A549 (cell line): ENCODE measurements around the gene TBC1D8. TPM values are rescaled to one million over a fixed set of nuclear protein-coding genes. Genes with fewer than 3 reads are reported as not detected.
A peak's percentile ranks its signal among the peaks of the same experiment; 100 is the strongest.

Experiments
- ATAC-seq, 2 experiments: fragments of 200-7000 bp in 1 of 2; fragments of >200 bp in 1 of 2; cut with Nextera tagmentation in 1 of 2; cut with Tn5 transposase in 1 of 2; 3 replicates each; pipeline versions ENCODE4 v1.8.0 to v1.9.1; 2018 to 2020; ENCODE audit warnings: mild to moderate bottlenecking in 1 of 2, moderate library complexity in 1 of 2
- CTCF ChIA-PET: fragments of 300-600 bp; sonication (Branson Sonifier 250); formaldehyde crosslinking; extraction: SDS; loops from one replicate; lab custom pipeline; 2021; ENCODE audit warnings: antibody characterized with exemption, inconsistent platforms; lab: Yijun Ruan, JAX
- POLR2A ChIA-PET: fragments of 350-600 bp; formaldehyde crosslinking; extraction: SDS; loops from one replicate; lab custom pipeline; 2021; ENCODE audit warnings: antibody characterized with exemption, inconsistent platforms; lab: Yijun Ruan, JAX
- DNase-seq, 2 experiments: peaks; one replicate each; pipeline versions ENCODE4 v3.0.0 to v3.0.0-alpha.2; 2011 to 2016; ENCODE audit warnings: low read depth in 1 of 2, low spot score in 1 of 2
- FAIRE-seq: peaks from 2 replicates; lab custom pipeline; 2011; peaks lifted over from hg19 to GRCh38; lab: Jason Lieb, UNC
- H3K27ac ChIP-seq, 2 experiments: fragments of >200 bp; sonication (Bioruptor Twin); formaldehyde crosslinking; 3 replicates each; pipeline ENCODE4 v1.5.1; 2016 to 2017
- H3K4me1 ChIP-seq: fragments of >200 bp; sonication (Bioruptor Twin); formaldehyde crosslinking; 3 replicates; pipeline ENCODE4 v1.6.1; 2016
- H3K4me2 ChIP-seq: fragments of >200 bp; sonication (Bioruptor Twin); formaldehyde crosslinking; 3 replicates; pipeline ENCODE4 v1.6.1; 2016
- H3K4me3 ChIP-seq: fragments of >200 bp; sonication (Bioruptor Twin); formaldehyde crosslinking; 3 replicates; pipeline ENCODE4 v1.5.1; 2016
- H3K9me3 ChIP-seq: fragments of >200 bp; sonication (Bioruptor Twin); formaldehyde crosslinking; 3 replicates; pipeline ENCODE4 v1.6.1; 2016
- CBX8 ChIP-seq: fragments of 200-600 bp; sonication (generic); IDR thresholded peaks from 2 replicates; pipeline ENCODE4 v1.6.1; 2016
- CHD4 ChIP-seq: fragments of 200-600 bp; sonication (generic); IDR thresholded peaks from 2 replicates; pipeline ENCODE4 v1.6.1; 2016; ENCODE audit warnings: antibody characterized with exemption, mild to moderate bottlenecking, borderline replicate concordance
- E2F6 ChIP-seq: IDR thresholded peaks from 2 replicates; pipeline ENCODE4 v1.6.1; 2012; ENCODE audit warnings: low read depth, borderline replicate concordance
- EHMT2 ChIP-seq: fragments of 200-600 bp; sonication (generic); IDR thresholded peaks from 2 replicates; pipeline ENCODE4 v1.6.1; 2016; ENCODE audit warnings: antibody characterized with exemption, low read depth, mild to moderate bottlenecking, moderate library complexity
- EP300 ChIP-seq, 2 experiments: fragments of >200 bp; sonication (Bioruptor Twin); formaldehyde crosslinking; IDR thresholded peaks; 2 replicates in 1 of 2; 3 replicates in 1 of 2; pipeline ENCODE4 v1.6.1; 2016 to 2017
- FOSL2 ChIP-seq, 2 experiments: fragments of 450-650 bp in 1 of 2; fragments of >200 bp in 1 of 2; sonication (Bioruptor Twin) in 1 of 2; formaldehyde crosslinking; IDR thresholded peaks; 2 replicates each; pipeline versions ENCODE4 v1.5.0 to v1.6.1; 2016 to 2020; ENCODE audit warnings: mild to moderate bottlenecking in 1 of 2, moderate library complexity in 1 of 2
- FOXS1 ChIP-seq: fragments of 250-450 bp; sonication (Bioruptor Pico); IDR thresholded peaks from 2 replicates; pipeline ENCODE4 v1.5.0; 2020; ENCODE audit warnings: mild to moderate bottlenecking, moderate library complexity
- HDAC2 ChIP-seq: fragments of 200-600 bp; sonication (generic); IDR thresholded peaks from 2 replicates; pipeline ENCODE4 v1.6.1; 2016
- HOXA7 ChIP-seq: fragments of 250-450 bp; sonication (Bioruptor Pico); IDR thresholded peaks from 2 replicates; pipeline ENCODE4 v1.5.0; 2020; ENCODE audit warnings: mild to moderate bottlenecking, moderate library complexity
- KDM1A ChIP-seq: fragments of 200-600 bp; sonication (generic); IDR thresholded peaks from 2 replicates; pipeline ENCODE4 v1.6.1; 2016; ENCODE audit warnings: low read depth, mild to moderate bottlenecking
- MAFK ChIP-seq: fragments of 450-650 bp; IDR thresholded peaks from 2 replicates; pipeline ENCODE4 v1.6.1; 2014; ENCODE audit not compliant: partially characterized antibody
- NFE2L2 ChIP-seq: fragments of 150-350 bp; conservative IDR thresholded peaks from 2 replicates; pipeline ENCODE4 v1.6.1; 2014; ENCODE audit warnings: low read length
- RAD21 ChIP-seq, 2 experiments: fragments of >200 bp in 1 of 2; sonication (Bioruptor Twin) in 1 of 2; formaldehyde crosslinking in 1 of 2; IDR thresholded peaks in 1 of 2; conservative IDR thresholded peaks in 1 of 2; 2 replicates in 1 of 2; 3 replicates in 1 of 2; pipeline ENCODE4 v1.6.1; 2012 to 2018; ENCODE audit warnings: inconsistent platforms in 1 of 2
- RARB ChIP-seq: fragments of 250-450 bp; sonication (Bioruptor Pico); IDR thresholded peaks from 2 replicates; pipeline ENCODE4 v1.8.0; 2021; ENCODE audit warnings: mild to moderate bottlenecking, moderate library complexity
- RNF2 ChIP-seq: fragments of 200-600 bp; sonication (generic); IDR thresholded peaks from 2 replicates; pipeline ENCODE4 v1.6.1; 2016; ENCODE audit warnings: low read depth, mild to moderate bottlenecking, antibody characterized with exemption, moderate library complexity, borderline replicate concordance
- SMC3 ChIP-seq: fragments of >200 bp; sonication (Bioruptor Twin); formaldehyde crosslinking; IDR thresholded peaks from 3 replicates; pipeline ENCODE4 v1.6.1; 2018; ENCODE audit warnings: inconsistent platforms
- SREBF2 ChIP-seq: fragments of 450-650 bp; IDR thresholded peaks from 2 replicates; pipeline ENCODE4 v1.6.1; 2014; ENCODE audit warnings: mild to moderate bottlenecking, moderate library complexity
- TP53 ChIP-seq: fragments of 250-450 bp; sonication (Bioruptor Pico); IDR thresholded peaks from 2 replicates; pipeline ENCODE4 v1.5.0; 2021; ENCODE audit warnings: mild to moderate bottlenecking, moderate library complexity
- ZNF302 ChIP-seq: fragments of 250-450 bp; sonication (Bioruptor Pico); IDR thresholded peaks from 2 replicates; pipeline ENCODE4 v1.9.0; 2021; ENCODE audit warnings: inconsistent platforms, mild to moderate bottlenecking, moderate library complexity
- WGBS: methylation state at CpG from one replicate; pipeline ENCODE4 v1.1.6; 2017; ENCODE audit errors: missing lambda C conversion rate; 5-methylcytosine and 5-hydroxymethylcytosine counted together
- polyA plus RNA-seq, 4 experiments: library from polyadenylated mRNA; depleted of rRNA in 3 of 4; stranded (reverse); fragments of >200 nt; fragmentation: RNase III in 1 of 4; extraction: RNeasy Plus Mini Kit Qiagen cat#74134 plus additional on column Dnase treatment in 1 of 4; gene quantifications; 2 replicates in 3 of 4; 3 replicates in 1 of 4; pipeline ENCODE4 v1.2.3, GENCODE V29; 2011 to 2017
- TF ChIP-seq, protein P1 (sequence below): fragments of 250-450 bp; sonication (Bioruptor Pico); IDR thresholded peaks from 2 replicates; pipeline ENCODE4 v1.5.0; 2021; ENCODE audit warnings: mild to moderate bottlenecking, moderate library complexity, borderline replicate concordance
- TF ChIP-seq, protein P2 (sequence below): fragments of >200 bp; sonication (Bioruptor Twin); formaldehyde crosslinking; IDR thresholded peaks from 3 replicates; pipeline ENCODE4 v1.6.1; 2016
- TF ChIP-seq, protein P3 (sequence below): fragments of 250-450 bp; sonication (Bioruptor Pico); IDR thresholded peaks from 2 replicates; pipeline ENCODE4 v1.5.0; 2020; ENCODE audit warnings: low read depth, mild to moderate bottlenecking, moderate library complexity

The TBC1D8 gene
- polyA plus RNA-seq, 2 of the 4 experiments (the other 2 are of a cell fraction) = 35.3 to 107 TPM

DNA sequence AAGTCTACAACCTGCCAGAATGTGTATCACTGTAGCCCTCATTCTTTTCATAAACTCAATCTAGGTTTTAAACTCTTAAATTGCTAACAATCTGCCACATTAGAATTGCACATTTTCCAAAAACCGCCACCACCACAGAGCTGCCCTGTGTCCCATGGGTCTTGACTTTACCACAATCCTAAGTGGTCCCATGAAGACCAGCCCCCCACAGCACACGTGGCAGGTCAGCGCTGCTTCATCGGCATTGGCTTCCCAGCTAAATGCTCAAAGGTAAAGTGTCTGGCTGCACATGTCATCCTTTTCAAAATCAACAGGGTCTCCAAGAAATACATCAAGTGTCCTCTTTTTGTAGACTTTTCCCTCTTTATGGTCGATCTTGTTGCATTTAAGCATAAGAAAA, 2.4 kb downstream of the TBC1D8 start:
- Histone ChIP-seq H3K4me2 (peak overlapping the region; percentile 89), H3K4me3 (peak overlapping the region; percentile 85), H3K9me3 (no peaks in the 10 kb centered on the region), H3K27ac (peak overlapping the region; percentile 86 to 98), H3K4me1 (peaks cover 67% of the 10 kb centered on the region)
- no peak for ATAC-seq
- DNase-seq = no peak
- no peak for TF ChIP-seq FOSL2 (IDR thresholded peaks at IDR 0.05)
- no peak for TF ChIP-seq FOSL2 (CRISPR knock-in tag; IDR thresholded peaks at IDR 0.05)
- TF ChIP-seq HDAC2 = no peak
- no peak for TF ChIP-seq SMC3
- no peak for FAIRE-seq
- 41% methylated on average over 5 of the region's 5 CpGs for WGBS
- POLR2A ChIA-PET = interaction anchor here (0.6 to 5.0 kb wide), 4 partner anchors 8 to 147 kb away, joined by 3 to 26 read pairs (median 4); partner anchors contain the start of gene RPL31
- CTCF ChIA-PET = interaction anchor here (1.4 to 7.5 kb wide), 7 partner anchors 9 to 137 kb away, joined by 3 to 136 read pairs (median 15); no protein-coding TSS in a partner anchor

DNA sequence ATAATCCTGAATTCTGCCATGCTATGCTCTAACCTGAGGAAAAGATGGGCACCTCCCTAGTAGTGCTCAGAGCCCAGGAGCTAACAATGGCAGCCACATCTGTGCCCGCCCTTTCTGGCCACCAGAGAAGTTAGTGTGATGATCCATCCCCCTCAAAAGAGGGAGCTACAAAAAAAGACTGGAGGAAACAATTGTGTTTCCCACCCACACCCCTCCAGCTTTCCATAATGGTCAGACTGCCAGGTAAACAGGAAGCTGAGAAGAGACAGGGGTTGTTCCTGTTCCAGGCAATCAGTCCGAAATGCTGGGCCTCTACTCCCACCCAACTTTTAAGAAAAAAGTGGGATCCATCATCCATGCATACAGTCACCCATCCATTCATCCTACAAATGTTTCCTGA, 3.2 kb downstream of the TBC1D8 start:
- DNase-seq = no peak
- POLR2A ChIA-PET = interaction anchor here (1.0 to 5.0 kb wide), 2 partner anchors 23 to 146 kb away, joined by 3 to 26 read pairs; partner anchors contain the start of gene RPL31
- CTCF ChIA-PET = interaction anchor here (0.7 to 3.7 kb wide), 7 partner anchors 9 to 135 kb away, joined by 3 to 25 read pairs (median 6); no protein-coding TSS in a partner anchor
- no peak for FAIRE-seq
- TF ChIP-seq HOXA7 = no peak
- TF ChIP-seq RARB (CRISPR knock-in tag) = no peak
- TF ChIP-seq CBX8 = no peak
- no peak for TF ChIP-seq ZNF302 (CRISPR knock-in tag)
- no peak for TF ChIP-seq MAFK
- TF ChIP-seq, protein P1, sequence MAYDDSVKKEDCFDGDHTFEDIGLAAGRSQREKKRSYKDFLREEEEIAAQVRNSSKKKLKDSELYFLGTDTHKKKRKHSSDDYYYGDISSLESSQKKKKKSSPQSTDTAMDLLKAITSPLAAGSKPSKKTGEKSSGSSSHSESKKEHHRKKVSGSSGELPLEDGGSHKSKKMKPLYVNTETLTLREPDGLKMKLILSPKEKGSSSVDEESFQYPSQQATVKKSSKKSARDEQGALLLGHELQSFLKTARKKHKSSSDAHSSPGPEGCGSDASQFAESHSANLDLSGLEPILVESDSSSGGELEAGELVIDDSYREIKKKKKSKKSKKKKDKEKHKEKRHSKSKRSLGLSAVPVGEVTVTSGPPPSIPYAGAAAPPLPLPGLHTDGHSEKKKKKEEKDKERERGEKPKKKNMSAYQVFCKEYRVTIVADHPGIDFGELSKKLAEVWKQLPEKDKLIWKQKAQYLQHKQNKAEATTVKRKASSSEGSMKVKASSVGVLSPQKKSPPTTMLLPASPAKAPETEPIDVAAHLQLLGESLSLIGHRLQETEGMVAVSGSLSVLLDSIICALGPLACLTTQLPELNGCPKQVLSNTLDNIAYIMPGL (CRISPR knock-in tag) = no peak
- no peak for TF ChIP-seq RNF2
- no peak for TF ChIP-seq SREBF2
- TF ChIP-seq EHMT2 = no peak
- TF ChIP-seq TP53 (CRISPR knock-in tag) = no peak
- TF ChIP-seq FOXS1 (CRISPR knock-in tag) = no peak
- TF ChIP-seq, protein P2, sequence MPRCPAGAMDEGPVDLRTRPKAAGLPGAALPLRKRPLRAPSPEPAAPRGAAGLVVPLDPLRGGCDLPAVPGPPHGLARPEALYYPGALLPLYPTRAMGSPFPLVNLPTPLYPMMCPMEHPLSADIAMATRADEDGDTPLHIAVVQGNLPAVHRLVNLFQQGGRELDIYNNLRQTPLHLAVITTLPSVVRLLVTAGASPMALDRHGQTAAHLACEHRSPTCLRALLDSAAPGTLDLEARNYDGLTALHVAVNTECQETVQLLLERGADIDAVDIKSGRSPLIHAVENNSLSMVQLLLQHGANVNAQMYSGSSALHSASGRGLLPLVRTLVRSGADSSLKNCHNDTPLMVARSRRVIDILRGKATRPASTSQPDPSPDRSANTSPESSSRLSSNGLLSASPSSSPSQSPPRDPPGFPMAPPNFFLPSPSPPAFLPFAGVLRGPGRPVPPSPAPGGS = no peak
- TF ChIP-seq, protein P3, sequence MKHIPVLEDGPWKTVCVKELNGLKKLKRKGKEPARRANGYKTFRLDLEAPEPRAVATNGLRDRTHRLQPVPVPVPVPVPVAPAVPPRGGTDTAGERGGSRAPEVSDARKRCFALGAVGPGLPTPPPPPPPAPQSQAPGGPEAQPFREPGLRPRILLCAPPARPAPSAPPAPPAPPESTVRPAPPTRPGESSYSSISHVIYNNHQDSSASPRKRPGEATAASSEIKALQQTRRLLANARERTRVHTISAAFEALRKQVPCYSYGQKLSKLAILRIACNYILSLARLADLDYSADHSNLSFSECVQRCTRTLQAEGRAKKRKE = no peak
- TF ChIP-seq E2F6 = no peak
- no peak for TF ChIP-seq KDM1A
- no peak for TF ChIP-seq RAD21 (conservative IDR thresholded peaks at IDR 0.05 in 1 of 2, IDR thresholded peaks at IDR 0.05 in 1 of 2)
- TF ChIP-seq CHD4 = no peak
- no peak for TF ChIP-seq EP300 (IDR thresholded peaks at IDR 0.05)
- no peak for TF ChIP-seq NFE2L2
- Histone ChIP-seq H3K4me2 (peak overlapping the region; percentile 89), H3K27ac (peak overlapping the region; percentile 86 to 98), H3K9me3 (no peaks in the 10 kb centered on the region), H3K4me1 (peaks cover 64% of the 10 kb centered on the region), H3K4me3 (peak overlapping the region; percentile 85)
- 71% methylated on average over 2 of the region's 2 CpGs for WGBS
- no peak for ATAC-seq
